GM12875 (cell line): ENCODE results near the gene MBP.
A peak's percentile ranks its signal among the peaks of the same experiment; 100 is the strongest.

ENCODE experiments used
- H3K4me3 ChIP-seq: one replicate; pipeline ENCODE4 v1.5.1; 2011; ENCODE audit warnings: low read depth, low read length, control low read depth
- TF ChIP-seq, protein P1 (sequence below): IDR thresholded peaks from 2 replicates; pipeline ENCODE4 v1.5.1; 2011; ENCODE audit warnings: low read depth, mild to moderate bottlenecking, control low read depth, inconsistent platforms, low read length, moderate library complexity, borderline replicate concordance; ENCODE audit not compliant: insufficient read depth

The MBP gene

DNA sequence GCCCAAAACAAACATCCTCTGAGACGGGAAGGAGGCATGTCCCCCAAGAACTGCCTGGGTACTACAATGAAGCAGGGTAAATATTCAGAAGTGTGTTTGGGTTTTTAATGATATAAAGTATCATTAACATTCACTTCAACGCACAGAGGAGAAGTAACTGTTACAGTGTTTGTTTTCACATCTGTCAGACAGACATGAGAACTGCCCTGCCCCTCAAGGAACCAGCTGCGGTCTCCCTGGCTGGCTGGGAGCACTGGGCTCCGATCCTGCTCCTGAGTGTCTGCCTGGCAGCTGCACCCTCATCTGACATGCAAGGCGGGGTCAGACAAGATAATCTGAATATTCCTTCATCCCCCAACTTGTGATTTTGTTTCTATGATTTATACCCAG lies 75.6 kb downstream of the MBP start:
- TF ChIP-seq, protein P1, sequence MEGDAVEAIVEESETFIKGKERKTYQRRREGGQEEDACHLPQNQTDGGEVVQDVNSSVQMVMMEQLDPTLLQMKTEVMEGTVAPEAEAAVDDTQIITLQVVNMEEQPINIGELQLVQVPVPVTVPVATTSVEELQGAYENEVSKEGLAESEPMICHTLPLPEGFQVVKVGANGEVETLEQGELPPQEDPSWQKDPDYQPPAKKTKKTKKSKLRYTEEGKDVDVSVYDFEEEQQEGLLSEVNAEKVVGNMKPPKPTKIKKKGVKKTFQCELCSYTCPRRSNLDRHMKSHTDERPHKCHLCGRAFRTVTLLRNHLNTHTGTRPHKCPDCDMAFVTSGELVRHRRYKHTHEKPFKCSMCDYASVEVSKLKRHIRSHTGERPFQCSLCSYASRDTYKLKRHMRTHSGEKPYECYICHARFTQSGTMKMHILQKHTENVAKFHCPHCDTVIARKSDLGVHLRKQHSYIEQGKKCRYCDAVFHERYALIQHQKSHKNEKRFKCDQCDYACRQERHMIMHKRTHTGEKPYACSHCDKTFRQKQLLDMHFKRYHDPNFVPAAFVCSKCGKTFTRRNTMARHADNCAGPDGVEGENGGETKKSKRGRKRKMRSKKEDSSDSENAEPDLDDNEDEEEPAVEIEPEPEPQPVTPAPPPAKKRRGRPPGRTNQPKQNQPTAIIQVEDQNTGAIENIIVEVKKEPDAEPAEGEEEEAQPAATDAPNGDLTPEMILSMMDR = no peak
- no peak overlapping the region for H3K4me3 ChIP-seq

DNA sequence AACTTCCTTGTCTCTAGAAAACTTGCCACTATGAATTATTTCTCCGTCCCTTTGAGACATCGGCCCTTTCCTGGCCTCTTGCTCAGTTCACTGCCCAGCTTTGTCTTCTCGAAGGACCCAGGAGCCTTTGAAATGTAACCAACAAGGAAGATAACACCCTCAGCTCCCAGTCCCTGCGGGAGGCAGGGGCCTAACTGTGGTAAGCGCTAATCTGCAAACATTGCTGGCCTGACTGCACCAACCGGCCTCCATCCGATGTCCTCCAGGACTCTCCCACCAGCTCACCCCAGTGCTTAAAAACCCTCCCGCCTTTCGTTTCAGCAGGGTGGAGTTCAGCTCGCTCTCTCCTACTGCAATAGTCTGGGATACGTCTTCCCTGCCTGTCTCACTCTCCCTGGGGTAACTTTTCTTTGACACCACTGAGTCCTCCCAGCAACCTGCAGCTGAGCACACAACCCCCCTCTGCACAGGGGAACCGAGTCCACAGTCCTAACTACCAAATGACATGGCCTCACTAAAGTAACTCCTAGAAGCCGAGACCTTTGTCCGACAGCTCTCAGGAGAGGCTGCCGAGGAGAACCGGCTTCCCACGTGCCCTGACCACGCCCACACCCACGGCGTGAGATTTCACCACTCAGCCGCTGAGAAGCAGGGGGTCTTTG lies 76.1 kb downstream of the MBP start:
- no peak overlapping the region for H3K4me3 ChIP-seq
- TF ChIP-seq, protein P1 = no peak

DNA sequence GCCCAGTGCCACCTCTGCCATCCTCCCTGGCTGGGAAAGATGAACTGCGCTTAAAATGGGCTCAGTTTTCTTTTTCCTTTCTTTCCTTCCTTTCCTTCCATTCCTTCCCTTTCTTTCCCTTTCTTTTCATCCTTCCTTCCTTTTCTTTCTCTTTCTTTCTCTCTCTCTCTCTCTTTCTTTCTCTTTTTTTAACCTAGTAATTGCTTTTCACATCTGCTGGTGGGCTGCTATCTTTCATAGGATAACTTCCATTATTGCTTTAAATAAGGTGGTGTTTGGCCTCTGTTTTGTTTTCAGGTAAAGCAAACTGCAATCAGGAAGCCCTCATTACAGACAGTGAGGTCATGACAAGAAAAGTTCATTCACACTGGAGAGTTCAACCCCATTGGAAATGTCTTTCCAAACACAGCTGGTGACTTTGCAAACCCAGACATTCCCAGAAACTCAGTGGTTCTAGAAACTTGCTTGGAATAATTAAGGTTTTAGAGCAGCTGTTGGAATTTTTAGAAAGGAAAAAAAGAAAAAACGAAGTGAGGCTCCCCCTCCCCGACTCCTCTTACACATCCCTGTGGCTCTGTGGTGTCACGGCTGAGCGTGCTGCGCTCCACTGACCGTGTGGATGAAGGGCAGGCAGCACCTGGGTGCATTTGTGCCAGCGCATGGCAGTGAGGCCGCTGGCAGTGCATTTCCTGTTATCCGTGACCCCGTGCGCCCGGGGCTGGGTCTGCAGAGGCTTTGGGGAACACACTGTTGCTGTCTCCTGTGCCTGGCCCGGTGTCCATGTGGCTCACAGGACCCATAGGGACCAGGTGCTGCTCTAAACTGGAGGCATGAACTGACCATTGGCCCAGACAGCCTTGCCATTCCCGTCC lies 76.9 kb downstream of the MBP start:
- TF ChIP-seq, protein P1 = no peak
- H3K4me3 ChIP-seq = no peak overlapping the region

DNA sequence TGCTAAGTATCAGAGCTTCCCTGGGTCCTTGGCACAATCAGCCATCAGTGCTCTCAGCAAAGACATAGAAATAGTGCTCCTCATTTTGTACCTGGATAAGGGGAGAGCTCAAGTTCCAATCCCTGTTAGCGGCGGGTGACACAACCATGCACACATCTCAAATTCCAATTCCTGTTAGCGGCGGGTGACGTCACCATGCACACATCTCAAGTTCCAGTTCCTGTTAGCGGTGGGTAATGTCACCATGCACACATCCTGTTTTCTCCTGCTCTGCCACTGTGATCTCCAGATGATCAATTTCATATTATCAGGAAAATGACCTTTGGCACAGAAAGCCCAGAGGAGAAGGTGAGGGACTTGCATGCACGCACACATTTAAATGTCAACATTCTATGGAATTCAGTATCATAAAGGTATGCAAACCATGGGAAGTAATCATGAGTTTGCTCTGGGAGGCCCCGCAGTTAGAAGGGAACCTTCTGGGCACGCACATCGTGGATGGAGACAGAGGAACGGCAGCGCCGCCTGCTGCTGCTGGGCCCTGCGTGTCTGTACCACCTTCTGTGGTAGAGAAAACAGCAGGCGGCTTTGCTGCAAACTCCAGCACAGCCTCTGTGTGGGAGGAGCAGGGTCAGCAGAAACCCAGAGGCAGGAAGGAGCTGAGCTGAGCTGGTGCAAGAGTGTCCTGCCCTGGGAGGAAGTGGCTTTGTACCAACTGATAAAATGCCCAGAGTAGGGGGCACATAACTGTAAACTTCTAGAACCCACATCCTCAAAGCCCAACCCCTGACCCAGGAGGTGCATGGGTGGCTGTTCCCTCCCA lies 77.8 kb downstream of the MBP start:
- TF ChIP-seq, protein P1 = peak; percentile 79
- no peak overlapping the region for H3K4me3 ChIP-seq

DNA sequence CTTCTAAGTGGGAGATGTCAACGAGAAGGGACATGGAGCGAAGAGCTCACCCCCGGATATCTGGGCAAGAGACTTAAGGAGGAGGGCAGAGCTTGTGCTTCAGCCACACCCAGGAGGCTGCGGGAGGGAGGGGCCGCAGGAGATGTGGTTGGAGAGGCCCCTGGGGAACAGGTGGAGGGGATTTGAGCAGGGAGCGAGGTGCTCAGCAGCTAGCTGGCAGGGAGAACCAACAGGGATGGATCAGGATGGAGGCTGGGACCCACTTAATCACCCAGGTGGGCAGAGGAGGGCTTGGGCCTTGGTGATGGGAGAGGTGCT lies 78.3 kb downstream of the MBP start:
- no peak overlapping the region for H3K4me3 ChIP-seq

DNA sequence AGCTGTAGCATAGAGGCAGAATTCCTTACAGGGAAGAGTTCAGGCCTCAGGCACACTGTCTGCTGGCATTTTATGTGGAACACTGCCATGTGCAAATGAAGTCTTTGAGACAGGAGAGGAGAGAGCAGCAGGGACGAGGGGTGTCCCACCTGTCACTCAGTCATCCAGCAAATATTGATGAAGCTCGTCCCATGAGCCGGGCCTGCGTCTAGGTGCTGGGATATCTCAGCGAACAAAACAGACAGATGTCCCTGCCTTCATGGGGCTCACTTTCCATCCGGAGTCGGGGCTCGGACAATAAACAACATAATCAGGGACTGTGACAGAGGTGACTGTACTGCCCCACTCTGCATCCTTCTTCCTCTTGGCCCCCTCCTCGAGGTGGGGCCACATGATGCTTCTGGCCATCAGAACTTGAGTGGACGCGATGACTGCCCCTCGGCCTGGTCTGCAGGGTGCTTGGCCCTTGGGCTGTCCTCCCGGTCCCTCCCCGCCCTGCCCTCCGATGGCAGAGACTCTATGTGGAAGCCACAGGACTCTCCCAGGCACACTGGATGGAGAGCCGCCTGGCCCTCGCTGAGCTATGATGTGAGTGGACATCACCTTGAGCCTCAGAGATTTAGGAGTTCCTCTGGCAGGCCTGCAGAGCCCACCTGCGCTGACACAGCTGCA lies 78.8 kb downstream of the MBP start:
- no peak overlapping the region for H3K4me3 ChIP-seq
- TF ChIP-seq, protein P1 = no peak

More for the DNA sequence above, 78.3 kb downstream of the MBP start:
- TF ChIP-seq, protein P1 = no peak
